HUDEP-2 (cell line): ENCODE measurements around the gene C11orf54.

Experiments used
- DNase-seq, 76 experiments: peaks; one replicate each; lab custom pipeline; 2025; ENCODE audit not compliant: unreplicated experiment in 76 of 76; lab: John Stamatoyannopoulos, UW

Gene C11orf54

DNA sequence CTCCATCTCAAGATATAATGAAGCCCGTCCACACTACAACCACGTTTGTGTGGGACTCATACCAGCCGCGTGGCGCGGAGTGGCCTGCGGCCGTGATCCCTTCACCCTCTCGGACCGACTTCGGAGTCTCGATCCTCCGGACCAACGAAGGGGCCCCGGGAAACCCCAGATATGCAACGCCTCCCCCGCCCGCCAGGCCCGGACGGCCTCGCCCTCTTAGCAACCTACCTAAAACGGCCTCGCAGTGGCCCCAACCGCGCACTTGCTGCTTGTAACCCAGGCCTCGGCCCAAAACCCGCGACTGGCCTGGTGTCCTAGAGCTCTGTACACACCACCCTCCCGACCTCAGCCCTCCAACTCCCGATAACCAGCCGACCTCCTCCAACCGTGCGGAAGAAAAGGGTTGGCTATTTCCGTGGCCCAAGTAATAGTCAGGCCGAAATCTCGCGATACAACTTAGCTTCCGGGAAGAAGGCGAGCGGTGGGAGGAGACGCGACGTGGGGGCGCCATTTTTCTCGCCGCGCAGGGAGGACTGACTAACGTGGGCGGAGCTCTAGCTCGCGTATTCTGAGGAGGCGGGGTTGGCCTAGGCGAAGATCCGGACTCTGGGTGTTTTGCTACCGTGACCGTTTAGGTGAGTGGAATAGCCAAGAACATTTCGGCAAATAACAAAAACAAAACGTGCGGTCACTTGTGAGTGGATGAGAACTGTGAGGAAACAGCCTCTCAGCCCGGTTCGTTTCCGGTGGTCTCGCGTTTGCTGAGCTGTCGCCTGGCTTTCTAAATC is at the start of gene C11orf54, which contains the start of gene TAF1D:
Gene C11orf54 (plus strand): TSS at position 579 of the 788 bp plus-strand sequence. CDS start 5,722 bp downstream, outside the sequence.
Gene TAF1D (minus strand): TSS at position 402 of the 788 bp plus-strand sequence. CDS start 2,191 bp downstream, outside the sequence.
- DNase-seq: peak in 75 of 76 experiments; percentile 50 to 97 (median 93)

- DNase-seq: no peak
Measured at GRCh38 chr11:93694109-93694508, 47.4 kb upstream of the C11orf54 start.

DNA sequence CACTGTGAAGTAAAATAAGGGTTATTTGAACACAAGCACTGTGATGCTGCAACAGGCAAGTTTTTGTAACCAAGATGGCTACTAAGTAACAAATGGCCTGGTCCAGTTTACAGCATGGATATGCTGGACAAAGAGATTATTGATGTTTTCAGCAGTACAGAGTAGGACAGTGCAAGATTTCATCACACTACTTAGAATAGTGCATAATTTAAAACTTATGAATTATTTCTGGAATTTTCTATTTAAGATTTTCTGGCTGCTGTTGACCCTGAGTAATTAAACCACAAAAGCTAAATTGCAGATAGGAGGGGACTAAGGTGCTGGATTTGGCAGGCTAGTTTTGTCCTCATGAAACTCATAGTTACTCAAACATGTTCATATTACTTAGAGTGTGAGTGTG is 46.9 kb upstream of the C11orf54 start:
- no peak for DNase-seq

DNA sequence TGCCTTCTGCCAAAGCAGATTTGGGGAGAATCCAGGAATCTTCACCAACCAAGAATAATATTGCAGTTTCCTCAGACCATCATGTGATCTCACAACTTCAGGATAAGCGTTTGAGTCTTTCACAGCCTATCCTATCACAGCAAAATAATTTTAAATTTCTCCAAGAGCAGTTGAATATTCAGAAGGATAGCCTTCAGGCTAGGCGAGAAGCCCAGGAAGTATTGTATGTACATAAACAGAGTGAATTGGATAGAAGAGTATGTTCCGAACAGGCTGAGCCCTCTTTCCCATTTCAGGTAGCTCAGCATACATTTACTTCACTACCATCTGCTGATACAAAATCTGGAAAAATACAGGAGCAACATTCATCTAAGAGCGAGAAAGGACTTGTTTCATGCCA is 43.9 kb upstream of the C11orf54 start:
- DNase-seq: no peak

- DNase-seq: peak in 13 of 76 experiments; percentile 1 to 31 (median 5)
Measured at GRCh38 chr11:93700830-93701229, 40.6 kb upstream of the C11orf54 start.

GRCh38 chr11:93704237-93704636 is 37.2 kb upstream of the C11orf54 start:
- DNase-seq: no peak

DNA sequence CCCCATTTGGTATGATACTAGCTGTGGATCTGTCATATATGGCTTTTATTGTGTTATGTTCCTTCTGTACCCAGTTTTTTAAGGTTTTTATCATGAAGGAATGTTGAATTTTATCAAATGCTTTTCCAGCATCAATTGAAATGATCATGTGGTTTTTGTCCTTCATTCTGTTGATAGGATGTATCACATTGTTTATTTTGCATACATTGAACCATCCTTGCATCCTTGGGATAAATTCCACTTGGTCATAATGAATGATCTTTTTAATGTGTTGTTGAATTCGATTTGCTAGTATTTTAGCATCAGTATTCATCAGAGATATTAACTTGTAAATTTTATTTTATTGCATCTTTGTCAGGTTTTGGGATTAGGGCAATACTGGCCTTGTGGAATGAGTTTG is 31.2 kb upstream of the C11orf54 start:
- DNase-seq: no peak

DNA sequence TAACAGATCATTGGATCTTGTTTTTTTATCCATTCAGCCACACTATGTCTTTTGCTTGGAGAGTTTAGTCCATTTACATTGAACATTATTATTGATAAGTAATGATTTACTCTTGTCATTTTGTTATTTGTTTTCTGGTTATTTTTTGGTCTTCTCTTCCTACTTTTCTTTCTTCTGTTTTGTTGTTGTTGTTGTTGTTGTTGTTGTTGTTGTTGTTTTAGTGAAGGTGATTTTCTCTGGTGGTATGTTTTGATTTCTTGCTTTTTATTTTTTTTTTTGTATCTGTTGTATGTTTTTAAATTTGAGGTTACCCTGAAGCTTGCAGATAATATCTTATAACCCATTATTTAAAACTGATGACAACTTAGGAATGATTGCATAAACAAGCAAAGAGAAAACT is 28.8 kb upstream of the C11orf54 start:
- DNase-seq: no peak

DNA sequence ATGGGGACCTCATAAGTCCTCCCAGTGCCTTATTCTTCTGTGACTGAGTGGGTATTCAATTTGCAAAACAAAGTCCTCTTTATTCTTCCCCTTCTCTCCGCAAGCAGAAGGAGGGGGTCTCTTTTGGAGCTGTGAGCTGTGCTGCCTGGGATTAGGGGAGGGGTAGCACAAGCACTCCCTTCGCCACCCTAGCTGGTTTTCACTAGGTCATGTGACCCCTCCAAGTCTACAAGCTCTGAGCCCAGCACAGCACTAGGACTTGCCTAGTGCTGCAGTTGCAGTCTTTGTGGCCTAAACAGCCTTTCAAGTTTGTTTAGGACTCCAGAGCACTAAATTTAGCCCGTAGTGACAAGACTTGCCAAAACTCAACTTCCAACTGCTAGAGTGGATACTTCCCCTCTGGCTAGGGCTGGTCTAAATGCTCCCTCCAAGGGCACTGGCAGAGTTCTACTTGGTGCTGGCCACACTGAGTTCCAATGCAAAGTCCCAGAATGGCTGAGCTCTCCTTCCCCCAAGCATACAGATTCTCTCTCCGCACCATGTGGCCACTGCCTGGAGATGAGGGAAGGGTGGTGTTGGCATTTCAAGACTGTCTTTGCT is 25.6 kb upstream of the C11orf54 start:
- no peak for DNase-seq

GRCh38 chr11:93717501-93717900 is 24.0 kb upstream of the C11orf54 start:
- DNase-seq: no peak

GRCh38 chr11:93718057-93718563 is 23.4 kb upstream of the C11orf54 start:
- peak in 36 of 76 experiments; percentile 3 to 82 (median 45) for DNase-seq

DNA sequence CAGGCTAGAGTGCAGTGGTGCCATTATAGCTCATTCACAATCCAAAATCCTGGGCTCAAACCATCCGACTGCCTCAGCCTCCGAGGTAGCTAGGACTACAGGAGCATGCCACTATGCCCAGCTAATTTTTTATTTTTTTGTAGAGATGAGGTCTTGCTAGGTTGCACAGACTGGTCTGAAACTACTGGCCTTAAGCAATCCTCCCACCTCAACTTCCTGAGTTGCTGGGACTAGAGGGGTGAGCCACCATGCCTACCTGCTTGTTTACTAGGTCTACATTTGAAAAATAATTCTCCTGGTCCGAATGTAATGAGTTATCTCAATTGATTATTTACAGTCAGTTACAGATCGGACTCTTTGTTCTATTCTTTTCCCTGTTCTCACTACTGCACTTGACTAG is 22.2 kb upstream of the C11orf54 start:
- no peak for DNase-seq

GRCh38 chr11:93720522-93720921 is 20.9 kb upstream of the C11orf54 start:
- DNase-seq: no peak

DNA sequence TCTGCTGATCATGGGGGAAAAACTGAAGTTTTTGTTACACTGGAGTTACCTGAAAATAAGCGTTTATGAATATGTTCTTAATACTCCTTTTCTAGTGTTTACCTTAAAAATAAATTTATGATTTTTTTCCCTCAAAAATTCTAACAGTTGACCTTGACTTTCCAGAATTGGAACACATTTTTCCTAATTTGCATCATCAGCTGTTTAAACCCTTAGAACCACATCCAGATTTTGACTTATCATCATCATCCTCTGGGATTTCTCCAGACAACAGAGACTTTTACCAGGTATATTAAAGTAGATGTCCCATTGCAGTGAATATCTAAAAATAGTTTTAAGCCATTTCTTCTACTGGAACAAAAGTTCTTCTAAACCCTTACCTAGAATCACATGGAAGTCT is 17.4 kb upstream of the C11orf54 start:
- DNase-seq: no peak

DNA sequence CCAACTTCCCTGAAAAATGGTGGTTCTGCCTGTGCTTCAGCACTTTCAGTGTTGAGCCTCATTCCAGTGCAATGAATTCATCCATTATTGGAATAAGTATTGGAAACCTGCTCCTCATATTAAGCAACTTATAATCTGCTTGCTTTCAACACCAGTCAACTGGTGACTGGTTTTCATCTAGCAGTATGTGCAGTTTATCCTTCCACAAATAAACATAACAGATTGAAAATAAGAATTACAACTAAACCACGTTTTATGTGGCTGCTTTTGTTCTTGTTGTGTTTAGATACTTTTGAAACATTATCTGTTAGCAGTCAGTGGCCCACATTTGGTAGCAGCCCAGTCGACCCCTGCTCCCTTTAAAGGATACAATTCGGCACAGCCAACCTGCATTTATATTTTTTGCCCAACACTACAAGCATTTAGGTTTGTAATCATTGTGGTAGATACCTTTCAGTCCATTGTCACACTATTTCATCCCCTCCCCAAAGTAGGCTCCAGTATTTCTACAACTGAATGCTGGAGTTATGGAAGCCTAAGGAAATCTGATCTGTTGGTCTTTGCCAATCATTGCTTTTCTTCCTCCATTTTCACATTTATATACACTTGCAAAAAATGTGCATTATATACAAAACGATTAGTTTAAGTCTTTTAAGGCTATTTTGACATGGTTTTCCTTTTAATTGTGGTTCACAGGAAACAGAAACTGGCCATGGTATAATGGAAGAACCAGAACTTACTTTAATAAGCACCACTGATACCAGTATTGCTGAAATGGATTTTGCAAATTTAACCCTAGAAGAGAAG is 13.3 kb upstream of the C11orf54 start:
- DNase-seq: peak in 1 of 76 experiments; percentile 28

GRCh38 chr11:93728792-93729128 is 12.7 kb upstream of the C11orf54 start:
- DNase-seq: no peak

GRCh38 chr11:93729129-93729616 is 12.3 kb upstream of the C11orf54 start:
- peak in 2 of 76 experiments; percentile 18 to 20 for DNase-seq

- no peak for DNase-seq
Measured at GRCh38 chr11:93730108-93731107, 11.1 kb upstream of the C11orf54 start.

DNA sequence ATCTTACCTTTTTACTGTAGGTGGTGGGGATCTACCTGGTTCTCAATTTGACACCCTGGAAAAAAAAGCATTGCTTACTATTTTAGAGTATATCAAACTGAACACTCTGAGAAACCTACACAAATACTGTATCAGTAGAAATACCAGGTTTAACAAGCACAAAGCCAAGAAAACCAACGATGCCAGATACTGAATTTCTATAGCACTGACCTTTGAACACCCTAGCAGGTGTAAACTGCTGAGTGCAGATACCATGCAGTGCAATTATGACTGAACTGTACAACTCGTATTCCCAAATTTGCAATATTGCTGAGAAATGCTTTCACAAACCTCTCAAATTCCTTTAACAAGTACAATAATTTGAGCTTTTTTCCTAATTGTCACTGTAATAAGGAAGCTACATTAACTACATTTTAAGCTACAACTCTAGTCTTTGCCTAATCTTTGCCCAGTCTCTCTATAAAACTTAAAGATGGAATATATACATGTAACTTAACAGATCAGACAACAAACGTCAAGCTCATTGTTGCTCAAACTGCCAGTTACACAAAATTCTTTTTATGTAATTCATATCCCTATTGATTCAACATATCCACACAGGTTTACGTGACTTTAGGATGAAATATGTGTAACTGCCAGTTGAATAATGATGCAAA is 9.1 kb upstream of the C11orf54 start:
- DNase-seq: no peak
